SK-N-SH treated with all-trans-retinoic acid at 6 μM for 48 hours (cell line): ENCODE results near the gene MICAL1.

Experiments
- CREB5 ChIP-seq: fragments of 250-450 bp; sonication (Bioruptor Pico); IDR thresholded peaks from 2 replicates; pipeline ENCODE4 v1.5.1; 2020; ENCODE audit warnings: low read depth, mild to moderate bottlenecking, moderate library complexity
- OSR1 ChIP-seq: fragments of 250-450 bp; sonication (Bioruptor Pico); IDR thresholded peaks from 2 replicates; pipeline ENCODE4 v1.8.0; 2022; ENCODE audit warnings: moderate library complexity, mild to moderate bottlenecking, inconsistent platforms
- PATZ1 ChIP-seq: fragments of 250-450 bp; sonication (Bioruptor Pico); IDR thresholded peaks from 2 replicates; pipeline ENCODE4 v1.8.0; 2020; ENCODE audit warnings: mild to moderate bottlenecking, moderate library complexity, borderline replicate concordance
- RARB ChIP-seq: fragments of 250-450 bp; sonication (Bioruptor Pico); IDR thresholded peaks from 2 replicates; pipeline ENCODE4 v1.8.0; 2021; ENCODE audit warnings: mild to moderate bottlenecking, moderate library complexity
- SNAI2 ChIP-seq: fragments of 250-450 bp; sonication (Bioruptor Pico); IDR thresholded peaks from 2 replicates; pipeline ENCODE4 v1.5.0; 2020; ENCODE audit warnings: mild to moderate bottlenecking, moderate library complexity
- TCF4 ChIP-seq: fragments of 250-450 bp; sonication (Bioruptor Pico); IDR thresholded peaks from 2 replicates; pipeline ENCODE4 v1.8.0; 2021; ENCODE audit warnings: mild to moderate bottlenecking, moderate library complexity, borderline replicate concordance
- ZFP3 ChIP-seq: fragments of 250-450 bp; sonication (Bioruptor Pico); IDR thresholded peaks from 2 replicates; pipeline ENCODE4 v1.5.0; 2020; ENCODE audit warnings: mild to moderate bottlenecking, moderate library complexity
- ZFP30 ChIP-seq: fragments of 450-650 bp; formaldehyde crosslinking; IDR thresholded peaks from 2 replicates; pipeline ENCODE4 v1.5.0; 2022; ENCODE audit warnings: mild to moderate bottlenecking, moderate library complexity

GRCh38 chr6:109478222-109478805 is 22.7 kb upstream of the MICAL1 start:
- TF ChIP-seq OSR1 (CRISPR knock-in tag): no peak
- TF ChIP-seq ZFP30 (CRISPR knock-in tag): no peak
- TF ChIP-seq TCF4: no peak
- TF ChIP-seq CREB5 (CRISPR knock-in tag): no peak
- no peak for TF ChIP-seq PATZ1 (CRISPR knock-in tag)
- TF ChIP-seq ZFP3 (CRISPR knock-in tag): no peak
- TF ChIP-seq RARB (CRISPR knock-in tag): no peak
- no peak for TF ChIP-seq SNAI2 (CRISPR knock-in tag)
